ENCODE data around the gene CRIM1. TPM values are rescaled to one million over a fixed set of nuclear protein-coding genes. Genes with fewer than 3 reads are reported as not detected.

CRIM1 gene
- total RNA-seq, 4 donors from 2014 or later: 71.7 to 132 (median 118) TPM

DNA sequence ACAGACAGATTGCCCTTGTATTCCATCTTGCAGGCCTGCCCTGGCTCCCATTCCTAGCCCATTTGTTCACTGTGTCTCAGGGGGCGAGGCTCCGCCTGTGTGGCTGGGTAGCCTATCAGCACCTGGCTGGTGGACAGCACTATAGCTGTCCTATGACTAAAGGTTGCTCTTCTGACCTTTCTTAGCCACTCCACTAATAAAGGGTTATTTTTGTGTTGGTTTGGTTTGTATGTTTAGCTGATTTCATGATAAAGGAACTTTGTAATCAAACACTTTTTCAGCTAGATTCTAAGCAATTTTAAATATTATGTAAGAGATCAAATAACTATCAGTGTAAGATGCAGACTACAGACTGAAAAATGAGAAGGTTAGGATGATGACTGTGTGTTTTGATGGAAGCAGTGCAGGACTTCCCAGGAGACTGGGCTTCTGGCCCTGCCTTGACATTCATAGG, 72.2 kb downstream of the CRIM1 start:
- no peak for DNase-seq (ENCODE audit: low spot score in 2 of 2)
- WGBS, 2 donors: 100% methylated on average over 2 of the region's 2 CpGs
- no peak for TF ChIP-seq CTCF (IDR thresholded peaks at IDR 0.05)
- TF ChIP-seq POLR2A (IDR thresholded peaks at IDR 0.05): no peak
- intact Hi-C loops (cut with DNase I; ENCODE audit: low total_unique reads): no loop called here
- no peak overlapping the region for H3K4me3 ChIP-seq (ENCODE audit: low read depth, poor library complexity, severe bottlenecking)

DNA sequence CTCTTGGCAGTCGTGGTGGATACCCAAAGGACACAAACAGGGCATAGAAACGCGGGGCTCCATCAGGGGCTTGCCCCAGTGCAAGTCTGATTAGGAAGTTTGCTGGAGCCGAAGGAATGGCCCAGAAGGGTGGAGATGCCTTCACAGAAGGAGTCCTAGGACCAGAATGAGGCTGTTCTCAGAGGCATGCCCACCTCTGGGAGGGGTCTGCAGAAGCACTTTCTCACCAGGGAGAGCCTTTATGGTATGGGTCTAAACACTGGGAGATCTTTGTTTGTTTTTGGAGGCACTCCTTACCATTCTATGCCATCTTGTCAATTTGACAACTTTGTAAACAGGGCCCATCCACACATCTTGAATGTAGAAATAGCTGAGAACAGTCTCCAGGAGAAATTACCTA, 75.0 kb downstream of the CRIM1 start:
- 81 to 82% methylated on average over 4 of the region's 4 CpGs for WGBS, 2 donors
- H3K4me3 ChIP-seq (ENCODE audit: low read depth, poor library complexity, severe bottlenecking): no peak overlapping the region
- no peak for DNase-seq (ENCODE audit: low spot score in 2 of 2)
- intact Hi-C loops (cut with DNase I; ENCODE audit: low total_unique reads): no loop called here
- TF ChIP-seq POLR2A (IDR thresholded peaks at IDR 0.05): no peak
- no peak for TF ChIP-seq CTCF (IDR thresholded peaks at IDR 0.05)

- TF ChIP-seq CTCF (IDR thresholded peaks at IDR 0.05) (no peak), POLR2A (IDR thresholded peaks at IDR 0.05) (no peak)
- WGBS, 2 donors: 69 to 73% methylated on average over 3 of the region's 3 CpGs
- intact Hi-C loops (cut with DNase I; ENCODE audit: low total_unique reads): no loop called here
- no peak overlapping the region for H3K4me3 ChIP-seq (ENCODE audit: low read depth, poor library complexity, severe bottlenecking)
- no peak for DNase-seq (ENCODE audit: low spot score in 2 of 2)
Observed at GRCh38 chr2:36432479-36432878, 76.9 kb downstream of the CRIM1 start.

GRCh38 chr2:36433311-36434217, 78.0 kb downstream of the CRIM1 start:
- no peak overlapping the region for H3K4me3 ChIP-seq (ENCODE audit: low read depth, poor library complexity, severe bottlenecking)
- peak; percentile 58 to 87 for DNase-seq (ENCODE audit: low spot score in 2 of 2)
- WGBS, 2 donors: 29 to 31% methylated on average over 11 of the region's 11 CpGs
- no peak for TF ChIP-seq CTCF (IDR thresholded peaks at IDR 0.05)
- TF ChIP-seq POLR2A (IDR thresholded peaks at IDR 0.05): no peak
- intact Hi-C loops (cut with DNase I; ENCODE audit: low total_unique reads): no loop called here

GRCh38 chr2:36438449-36438977, 82.9 kb downstream of the CRIM1 start:
- intact Hi-C loops (cut with DNase I; ENCODE audit: low total_unique reads): no loop called here
- WGBS, 2 donors: 49 to 50% methylated on average over 3 of the region's 3 CpGs
- DNase-seq (ENCODE audit: low spot score in 2 of 2): no peak
- no peak overlapping the region for H3K4me3 ChIP-seq (ENCODE audit: low read depth, poor library complexity, severe bottlenecking)
- TF ChIP-seq POLR2A (IDR thresholded peaks at IDR 0.05) (no peak), CTCF (IDR thresholded peaks at IDR 0.05) (no peak)

All from lower leg skin (tissue), 4 donors.